Measurements from ENCODE around the gene ZNF709. TPM values are rescaled to one million over a fixed set of nuclear protein-coding genes. Genes with fewer than 3 reads are reported as not detected.
"Not testable (repeated sequence)": the region's sequence is repeated elsewhere in the genome, so short reads cannot be mapped to it uniquely, and the experiment has no call there.

The ZNF709 gene
- total and polyA plus RNA-seq, 2 of the 4 experiments (the other 2 are of a cell fraction) = 0.50 to 3.8 TPM

- Histone ChIP-seq H2AFZ (replicated peaks; ENCODE audit: low read length, poor library complexity) (no peak overlapping the region), H2BK120ac (ENCODE audit: low read depth, low read length) (no peak overlapping the region), H2AK9ac (replicated peaks; ENCODE audit: low read depth, low read length, poor library complexity) (no peak overlapping the region), H4K20me1 (ENCODE audit: insufficient read depth, low read length) (no peaks in the 10 kb centered on the region), H4K5ac (ENCODE audit: low read depth, low read length) (no peak overlapping the region), H3K18ac (ENCODE audit: low read depth, low read length) (no peak overlapping the region), H4K8ac (ENCODE audit: low read depth in 2 of 2, low read length in 2 of 2) (no peak overlapping the region), H3K36me3 (ENCODE audit: control insufficient read depth, insufficient read depth, low read length) (no peaks in the 10 kb centered on the region), H3K4ac (ENCODE audit: low read depth, low read length) (no peak overlapping the region), H3K14ac (replicated peaks; ENCODE audit: low read depth, low read length) (no peak overlapping the region), H3K4me2 (ENCODE audit: low read depth, low read length) (no peak overlapping the region), H3K27ac (ENCODE audit: insufficient read depth, low read length) (no peak overlapping the region), H3K23ac (ENCODE audit: low read depth, low read length) (no peak overlapping the region), H3K9me1 (ENCODE audit: insufficient read depth, low read length) (no peaks in the 10 kb centered on the region), H4K91ac (ENCODE audit: insufficient read depth, low read depth, low read length) (no peak overlapping the region), H2AK5ac (ENCODE audit: low read depth, low read length) (no peak overlapping the region), H3K79me1 (ENCODE audit: low read depth in 1 of 2, low read length in 2 of 2) (no peaks in the 10 kb centered on the region), H3K56ac (ENCODE audit: extremely low read depth, insufficient read depth, low read length) (no peak overlapping the region), H2BK20ac (ENCODE audit: low read depth, low read length) (no peak overlapping the region), H3K27me3 (ENCODE audit: control insufficient read depth, insufficient read depth, low read length) (no peaks in the 10 kb centered on the region), H3K9ac (ENCODE audit: low read depth, low read length) (no peak overlapping the region), H2BK5ac (ENCODE audit: low read depth, low read length, poor library complexity, severe bottlenecking) (no peak overlapping the region), H3K4me3 (ENCODE audit: insufficient read depth, low read depth, low read length) (no peak overlapping the region), H3K4me1 (ENCODE audit: control insufficient read depth, insufficient read depth, low read length) (no peaks in the 10 kb centered on the region), H3K9me3 (ENCODE audit: control insufficient read depth, insufficient read depth, low read length) (no peaks in the 10 kb centered on the region), H2BK15ac (ENCODE audit: low read depth, low read length) (no peak overlapping the region)
- no CpG with 5 or more reads among the region's 3 CpGs for WGBS, 2 experiments (ENCODE audit: extremely low coverage in 2 of 2, insufficient read length in 1 of 2)
- DNase-seq (no peak), ATAC-seq (ENCODE audit: low read depth) (no peak)
- ChIA-PET CTCF (interaction anchor here (0.6 kb wide), 1 partner anchor 39 kb away, joined by 5 read pairs; no protein-coding TSS in a partner anchor), POLR2A (ENCODE audit: unreplicated experiment) (no interaction called here)
- in situ Hi-C loops (cut with MboI; ENCODE audit: low sequenced_read_pairs) (no loop called here), dilution Hi-C loops (cut with HindIII; ENCODE audit: low sequenced_read_pairs, unreplicated experiment) (no loop called here), intact Hi-C loops (cut with micrococcal nuclease) (no loop called here)
- no TSS peak for BruUV-seq (replicated peaks)
- TF ChIP-seq MXI1 (IDR thresholded peaks at IDR 0.05; ENCODE audit: borderline replicate concordance, low read depth, low read length) = no peak
- no peak for TF ChIP-seq FOS (IDR thresholded peaks at IDR 0.05; ENCODE audit: low read depth, low read length)
- TF ChIP-seq MAZ (IDR thresholded peaks at IDR 0.05; ENCODE audit: borderline replicate concordance, low read depth, low read length) = no peak
These were observed 9.7 kb upstream of the ZNF709 start for GRCh38 chr19:12494260-12494860.

GRCh38 chr19:12486265-12486783, 1.7 kb upstream of the ZNF709 start:
- H2AK5ac ChIP-seq (ENCODE audit: low read depth, low read length); H3K9me1 ChIP-seq (ENCODE audit: insufficient read depth, low read length); H3K4me3 ChIP-seq (ENCODE audit: insufficient read depth, low read depth, low read length); H4K91ac ChIP-seq (ENCODE audit: insufficient read depth, low read depth, low read length); H3K4ac ChIP-seq (ENCODE audit: low read depth, low read length); H3K9me3 ChIP-seq (ENCODE audit: control insufficient read depth, insufficient read depth, low read length); H3K27ac ChIP-seq (ENCODE audit: insufficient read depth, low read length); H2BK5ac ChIP-seq (ENCODE audit: low read depth, low read length, poor library complexity, severe bottlenecking); CTCF ChIA-PET; H3K18ac ChIP-seq (ENCODE audit: low read depth, low read length); H3K27me3 ChIP-seq (ENCODE audit: control insufficient read depth, insufficient read depth, low read length); dilution Hi-C loops (cut with HindIII; ENCODE audit: low sequenced_read_pairs, unreplicated experiment); DNase-seq; H2AFZ ChIP-seq (replicated peaks; ENCODE audit: low read length, poor library complexity); in situ Hi-C loops (cut with MboI; ENCODE audit: low sequenced_read_pairs); H3K56ac ChIP-seq (ENCODE audit: extremely low read depth, insufficient read depth, low read length); H3K9ac ChIP-seq (ENCODE audit: low read depth, low read length); H3K4me1 ChIP-seq (ENCODE audit: control insufficient read depth, insufficient read depth, low read length); H4K8ac ChIP-seq (ENCODE audit: low read depth in 2 of 2, low read length in 2 of 2); POLR2A ChIA-PET (ENCODE audit: unreplicated experiment); H3K4me2 ChIP-seq (ENCODE audit: low read depth, low read length); H3K36me3 ChIP-seq (ENCODE audit: control insufficient read depth, insufficient read depth, low read length); H4K20me1 ChIP-seq (ENCODE audit: insufficient read depth, low read length); H2BK120ac ChIP-seq (ENCODE audit: low read depth, low read length); H2BK15ac ChIP-seq (ENCODE audit: low read depth, low read length); H2AK9ac ChIP-seq (replicated peaks; ENCODE audit: low read depth, low read length, poor library complexity); H3K23ac ChIP-seq (ENCODE audit: low read depth, low read length); ATAC-seq (ENCODE audit: low read depth); intact Hi-C loops (cut with micrococcal nuclease); H2BK20ac ChIP-seq (ENCODE audit: low read depth, low read length); H4K5ac ChIP-seq (ENCODE audit: low read depth, low read length); H3K14ac ChIP-seq (replicated peaks; ENCODE audit: low read depth, low read length); BruUV-seq (replicated peaks): not testable (repeated sequence)
- peaks cover 21 to 24% of the 10 kb centered on the region in 2 experiments for H3K79me1 ChIP-seq (ENCODE audit: low read depth in 1 of 2, low read length in 2 of 2)
- WGBS, 2 experiments (ENCODE audit: extremely low coverage in 2 of 2, insufficient read length in 1 of 2) = no CpG with 5 or more reads among the region's 1 CpG
